Transverse colon (tissue), 3 donors: ENCODE data around the gene CST5.

Source experiments
- CTCF ChIP-seq, 5 experiments: fragments of 200-600 bp in 3 of 5; fragments of 450-650 bp in 2 of 5; sonication (generic) in 3 of 5; IDR thresholded peaks; 1 replicate in 2 of 5; 2 replicates in 3 of 5; pipeline ENCODE4 v1.5.1; 2016 to 2017; ENCODE audit warnings: antibody characterized with exemption in 5 of 5, inconsistent platforms in 3 of 5, mild to moderate bottlenecking in 2 of 5, moderate library complexity in 1 of 5
- EP300 ChIP-seq: sonication (generic); formaldehyde crosslinking; IDR thresholded peaks from one replicate; pipeline ENCODE4 v1.6.1; 2017; ENCODE audit warnings: antibody characterized with exemption, low read depth
- POLR2A ChIP-seq: fragments of 450-650 bp; IDR thresholded peaks from one replicate; pipeline ENCODE4 v1.6.1; 2016; ENCODE audit warnings: antibody characterized with exemption, mild to moderate bottlenecking, moderate library complexity

- TF ChIP-seq EP300 (no peak), POLR2A (no peak), CTCF (IDR thresholded peaks at IDR 0.05) (no peak)
Measured at GRCh38 chr20:23879328-23879798, at the start of gene CST5.
